Lower leg skin (tissue), 4 donors: Measurements from ENCODE around the gene FGF18. TPM values are rescaled to one million over a fixed set of nuclear protein-coding genes. Genes with fewer than 3 reads are reported as not detected.

ENCODE experiments used
- DNase-seq, 2 donors: peaks; one replicate each; pipeline ENCODE4 v3.0.0-alpha.2; 2019; ENCODE audit warnings: low spot score in 2 of 2
- H3K4me3 ChIP-seq: fragments of 200-600 bp; sonication (generic); 2 replicates; pipeline ENCODE4 v1.5.1; 2017; ENCODE audit warnings: mild to moderate bottlenecking, low read depth; ENCODE audit not compliant: poor library complexity, severe bottlenecking
- CTCF ChIP-seq, 3 donors: fragments of 450-650 bp; IDR thresholded peaks; one replicate each; pipeline ENCODE4 v1.5.1; 2016; ENCODE audit warnings: antibody characterized with exemption in 3 of 3, mild to moderate bottlenecking in 3 of 3, moderate library complexity in 2 of 3
- POLR2A ChIP-seq, 2 donors: fragments of 450-650 bp; IDR thresholded peaks; one replicate each; pipeline ENCODE4 v1.6.1; 2016 to 2017; ENCODE audit warnings: antibody characterized with exemption in 2 of 2, mild to moderate bottlenecking in 1 of 2, moderate library complexity in 1 of 2
- WGBS, 2 donors: methylation state at CpG; one replicate each; pipeline ENCODE4 v1.1.5; 2018; 5-methylcytosine and 5-hydroxymethylcytosine counted together
- intact Hi-C: fragments of 100-400 bp; cut with DNase I; formaldehyde crosslinking; loops from one replicate; pipeline ENCODE4 v1.15.0; 2023; ENCODE audit warnings: low total_unique reads
- total RNA-seq, 4 donors: library from RNA; depleted of rRNA; stranded (reverse); fragments of >200 nt; gene quantifications; one replicate each; pipeline ENCODE4 v1.1.0, GENCODE V29; 2016

The FGF18 gene
- total RNA-seq, 4 donors from 2014 or later, result 0.27 to 2.5 TPM; not detected in 2

- DNase-seq, result peak in 1 of 2 donors; percentile 39
- WGBS, 2 donors, result 91 to 95% methylated on average over 9 of the region's 9 CpGs
- TF ChIP-seq CTCF (IDR thresholded peaks at IDR 0.05) (no peak), POLR2A (IDR thresholded peaks at IDR 0.05) (no peak)
- intact Hi-C loops, result no loop called here
- H3K4me3 ChIP-seq, result no peak overlapping the region
Measured at GRCh38 chr5:171428168-171428696, 8.8 kb downstream of the FGF18 start.

GRCh38 chr5:171428809-171429542, 9.5 kb downstream of the FGF18 start:
- DNase-seq, result peak in 1 of 2 donors; percentile 66
- 87 to 93% methylated on average over 16 of the region's 16 CpGs for WGBS, 2 donors
- TF ChIP-seq CTCF (IDR thresholded peaks at IDR 0.05), result no peak
- TF ChIP-seq POLR2A (IDR thresholded peaks at IDR 0.05), result no peak
- H3K4me3 ChIP-seq, result no peak overlapping the region
- intact Hi-C loops, result no loop called here

- H3K4me3 ChIP-seq, result no peak overlapping the region
- intact Hi-C loops, result no loop called here
- WGBS, 2 donors, result 93 to 94% methylated on average over 4 of the region's 4 CpGs
- TF ChIP-seq POLR2A (IDR thresholded peaks at IDR 0.05) (no peak), CTCF (IDR thresholded peaks at IDR 0.05) (no peak)
- peak in 1 of 2 donors; percentile 72 for DNase-seq
Measured at GRCh38 chr5:171429543-171429910, 10.1 kb downstream of the FGF18 start.

- no peak overlapping the region for H3K4me3 ChIP-seq
- intact Hi-C loops, result no loop called here
- no peak for TF ChIP-seq CTCF (IDR thresholded peaks at IDR 0.05)
- no peak for TF ChIP-seq POLR2A (IDR thresholded peaks at IDR 0.05)
- peak in 1 of 2 donors; percentile 75 for DNase-seq
- whole genome bisulfite sequencing, 2 donors, result 89 to 93% methylated on average over 7 of the region's 7 CpGs
Measured at GRCh38 chr5:171431251-171431777, 11.9 kb downstream of the FGF18 start.

GRCh38 chr5:171432076-171432475, 12.6 kb downstream of the FGF18 start:
- DNase-seq, result no peak
- WGBS, 2 donors, result 69 to 89% methylated on average over 7 to 8 of the region's 8 CpGs
- intact Hi-C loops, result no loop called here
- H3K4me3 ChIP-seq, result no peak overlapping the region
- TF ChIP-seq POLR2A (IDR thresholded peaks at IDR 0.05) (no peak), CTCF (IDR thresholded peaks at IDR 0.05) (no peak)
